Measurements from ENCODE around the gene NOP58. TPM values are rescaled to one million over a fixed set of nuclear protein-coding genes. Genes with fewer than 3 reads are reported as not detected.
"Not testable (repeated sequence)": the region's sequence is repeated elsewhere in the genome, so short reads cannot be mapped to it uniquely, and the experiment has no call there.

NOP58 gene
- polyA plus RNA-seq, 1 donor from 2014 or later: 170 TPM

- no peaks in the 10 kb centered on the region for H4K20me1 ChIP-seq (ENCODE audit: insufficient read depth)
- no peaks in the 10 kb centered on the region for H3K36me3 ChIP-seq (ENCODE audit: insufficient read depth, low read length)
- no peak overlapping the region for H3K4me3 ChIP-seq (ENCODE audit: low read length)
- no peaks in the 10 kb centered on the region for H3K9me3 ChIP-seq (ENCODE audit: low read length)
- H2AFZ ChIP-seq (ENCODE audit: low read depth, low read length): no peak overlapping the region
- H3F3A ChIP-seq (ENCODE audit: insufficient read depth, low read length, poor library complexity, severe bottlenecking): no peaks in the 10 kb centered on the region
- no peaks in the 10 kb centered on the region for H3K9me2 ChIP-seq (ENCODE audit: insufficient read depth, low read length)
- H3K27me3 ChIP-seq (ENCODE audit: insufficient read depth, low read depth, low read length): no peaks in the 10 kb centered on the region
- TF ChIP-seq POLR2AphosphoS5 (IDR thresholded peaks at IDR 0.05): no peak
- H3K9ac ChIP-seq (ENCODE audit: low read length): no peak overlapping the region
- peaks cover 85% of the 10 kb centered on the region for H3K79me2 ChIP-seq (replicated peaks; ENCODE audit: insufficient read depth, low read length)
- no peak overlapping the region for H3K4me2 ChIP-seq (ENCODE audit: low read length)
- no peak overlapping the region for H3K27ac ChIP-seq (ENCODE audit: low read length)
These were observed 4.0 kb downstream of the NOP58 start for GRCh38 chr2:202269585-202269984.

- Histone ChIP-seq H3K9me3 (ENCODE audit: low read length) (no peaks in the 10 kb centered on the region), H4K20me1 (ENCODE audit: insufficient read depth) (no peaks in the 10 kb centered on the region), H3K4me3 (ENCODE audit: low read length) (no peak overlapping the region)
These were observed 4.9 kb downstream of the NOP58 start for GRCh38 chr2:202270487-202270886.

DNA sequence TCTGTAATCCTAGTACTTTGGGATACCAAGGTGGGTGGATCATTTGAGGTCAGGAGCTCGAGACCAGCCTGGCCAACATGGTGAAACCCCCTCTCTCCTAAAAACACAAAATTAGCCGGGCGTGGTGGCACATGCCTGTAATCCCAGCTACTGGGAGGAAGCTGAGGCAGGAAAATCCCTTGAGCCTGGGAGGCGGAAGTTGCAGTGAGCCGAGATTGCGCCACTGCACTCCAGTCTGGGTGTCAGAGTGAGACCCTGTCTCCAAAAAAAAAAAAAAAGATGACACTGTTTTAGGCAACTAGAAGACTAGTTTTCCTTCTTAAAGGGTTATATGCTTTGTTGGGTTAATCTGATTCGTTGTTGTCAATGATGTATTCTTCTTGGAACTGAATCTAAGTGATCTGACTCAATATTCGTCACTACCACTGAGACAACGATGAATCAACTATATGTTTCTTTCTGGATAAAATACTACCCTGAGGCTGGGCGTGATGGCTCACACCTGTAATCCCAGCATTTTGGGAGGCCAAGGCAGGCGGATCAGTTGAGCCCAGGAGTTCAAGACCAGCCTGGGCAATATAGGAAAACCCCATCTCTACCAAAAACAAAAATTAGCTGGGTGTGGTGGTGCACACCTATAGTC lies 10.6 kb downstream of the NOP58 start:
- not testable (repeated sequence) for H3K9me2 ChIP-seq (ENCODE audit: insufficient read depth, low read length); H3K4me2 ChIP-seq (ENCODE audit: low read length); H3K27me3 ChIP-seq (ENCODE audit: insufficient read depth, low read depth, low read length); H3K36me3 ChIP-seq (ENCODE audit: insufficient read depth, low read length); H3K9ac ChIP-seq (ENCODE audit: low read length); H3K4me3 ChIP-seq (ENCODE audit: low read length); H2AFZ ChIP-seq (ENCODE audit: low read depth, low read length); H3K9me3 ChIP-seq (ENCODE audit: low read length); H4K20me1 ChIP-seq (ENCODE audit: insufficient read depth); H3K27ac ChIP-seq (ENCODE audit: low read length); H3F3A ChIP-seq (ENCODE audit: insufficient read depth, low read length, poor library complexity, severe bottlenecking)
- peaks cover 33% of the 10 kb centered on the region for H3K79me2 ChIP-seq (replicated peaks; ENCODE audit: insufficient read depth, low read length)

More at GRCh38 chr2:202270487-202270886, 4.9 kb downstream of the NOP58 start:
- Histone ChIP-seq H3K9me2 (ENCODE audit: insufficient read depth, low read length) (no peaks in the 10 kb centered on the region), H3K79me2 (replicated peaks; ENCODE audit: insufficient read depth, low read length) (peaks cover 87% of the 10 kb centered on the region), H3F3A (ENCODE audit: insufficient read depth, low read length, poor library complexity, severe bottlenecking) (no peaks in the 10 kb centered on the region), H3K36me3 (ENCODE audit: insufficient read depth, low read length) (no peaks in the 10 kb centered on the region), H3K27ac (ENCODE audit: low read length) (no peak overlapping the region), H3K27me3 (ENCODE audit: insufficient read depth, low read depth, low read length) (no peaks in the 10 kb centered on the region), H3K4me2 (ENCODE audit: low read length) (no peak overlapping the region), H3K9ac (ENCODE audit: low read length) (no peak overlapping the region), H2AFZ (ENCODE audit: low read depth, low read length) (no peak overlapping the region)
- TF ChIP-seq MXI1 (conservative IDR thresholded peaks at IDR 0.05; ENCODE audit: poor library complexity, severe bottlenecking) (no peak), RAD21 (conservative IDR thresholded peaks at IDR 0.05) (no peak)

GRCh38 chr2:202278036-202278760 lies 12.6 kb downstream of the NOP58 start:
- H3K9me3 ChIP-seq (ENCODE audit: low read length): no peaks in the 10 kb centered on the region
- TF ChIP-seq, protein P1, sequence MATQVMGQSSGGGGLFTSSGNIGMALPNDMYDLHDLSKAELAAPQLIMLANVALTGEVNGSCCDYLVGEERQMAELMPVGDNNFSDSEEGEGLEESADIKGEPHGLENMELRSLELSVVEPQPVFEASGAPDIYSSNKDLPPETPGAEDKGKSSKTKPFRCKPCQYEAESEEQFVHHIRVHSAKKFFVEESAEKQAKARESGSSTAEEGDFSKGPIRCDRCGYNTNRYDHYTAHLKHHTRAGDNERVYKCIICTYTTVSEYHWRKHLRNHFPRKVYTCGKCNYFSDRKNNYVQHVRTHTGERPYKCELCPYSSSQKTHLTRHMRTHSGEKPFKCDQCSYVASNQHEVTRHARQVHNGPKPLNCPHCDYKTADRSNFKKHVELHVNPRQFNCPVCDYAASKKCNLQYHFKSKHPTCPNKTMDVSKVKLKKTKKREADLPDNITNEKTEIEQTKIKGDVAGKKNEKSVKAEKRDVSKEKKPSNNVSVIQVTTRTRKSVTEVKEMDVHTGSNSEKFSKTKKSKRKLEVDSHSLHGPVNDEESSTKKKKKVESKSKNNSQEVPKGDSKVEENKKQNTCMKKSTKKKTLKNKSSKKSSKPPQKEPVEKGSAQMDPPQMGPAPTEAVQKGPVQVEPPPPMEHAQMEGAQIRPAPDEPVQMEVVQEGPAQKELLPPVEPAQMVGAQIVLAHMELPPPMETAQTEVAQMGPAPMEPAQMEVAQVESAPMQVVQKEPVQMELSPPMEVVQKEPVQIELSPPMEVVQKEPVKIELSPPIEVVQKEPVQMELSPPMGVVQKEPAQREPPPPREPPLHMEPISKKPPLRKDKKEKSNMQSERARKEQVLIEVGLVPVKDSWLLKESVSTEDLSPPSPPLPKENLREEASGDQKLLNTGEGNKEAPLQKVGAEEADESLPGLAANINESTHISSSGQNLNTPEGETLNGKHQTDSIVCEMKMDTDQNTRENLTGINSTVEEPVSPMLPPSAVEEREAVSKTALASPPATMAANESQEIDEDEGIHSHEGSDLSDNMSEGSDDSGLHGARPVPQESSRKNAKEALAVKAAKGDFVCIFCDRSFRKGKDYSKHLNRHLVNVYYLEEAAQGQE (IDR thresholded peaks at IDR 0.05; ENCODE audit: borderline replicate concordance): no peak
- TF ChIP-seq MXI1 (conservative IDR thresholded peaks at IDR 0.05; ENCODE audit: poor library complexity, severe bottlenecking) (no peak), RAD21 (conservative IDR thresholded peaks at IDR 0.05) (no peak)

More at GRCh38 chr2:202278036-202278760, 12.6 kb downstream of the NOP58 start:
- no peak overlapping the region for H3K27ac ChIP-seq (ENCODE audit: low read length)
- H3F3A ChIP-seq (ENCODE audit: insufficient read depth, low read length, poor library complexity, severe bottlenecking): no peaks in the 10 kb centered on the region
- no peak overlapping the region for H3K9ac ChIP-seq (ENCODE audit: low read length)
- no peak overlapping the region for H2AFZ ChIP-seq (ENCODE audit: low read depth, low read length)
- no peaks in the 10 kb centered on the region for H4K20me1 ChIP-seq (ENCODE audit: insufficient read depth)
- peaks cover 13% of the 10 kb centered on the region for H3K79me2 ChIP-seq (replicated peaks; ENCODE audit: insufficient read depth, low read length)
- H3K4me2 ChIP-seq (ENCODE audit: low read length): no peak overlapping the region
- no peaks in the 10 kb centered on the region for H3K27me3 ChIP-seq (ENCODE audit: insufficient read depth, low read depth, low read length)
- H3K9me2 ChIP-seq (ENCODE audit: insufficient read depth, low read length): no peaks in the 10 kb centered on the region
- H3K36me3 ChIP-seq (ENCODE audit: insufficient read depth, low read length): no peaks in the 10 kb centered on the region
- no peak overlapping the region for H3K4me3 ChIP-seq (ENCODE audit: low read length)
